GM12878 (cell line): ENCODE results near the gene GALT. TPM values are rescaled to one million over a fixed set of nuclear protein-coding genes. Genes with fewer than 3 reads are reported as not detected.

Experiments used
- ATAC-seq: fragments of 200-7000 bp; cut with Tn5 transposase; 3 replicates; pipeline ENCODE4 v1.9.1; 2020; ENCODE audit warnings: mild to moderate bottlenecking, moderate library complexity
- BruUV-seq: library from RNA; stranded (reverse); fragments of 400-500 nt; replicated peaks from 2 replicates; lab custom pipeline; 2021; lab: Mats Ljungman, UMichigan
- CTCF ChIA-PET: fragments of 300-600 bp; sonication (Branson Sonifier 250); formaldehyde crosslinking; extraction: SDS; loops from one replicate; lab custom pipeline; 2021; ENCODE audit warnings: inconsistent platforms; lab: Yijun Ruan, JAX
- POLR2A ChIA-PET: fragments of 350-600 bp; formaldehyde crosslinking; extraction: SDS; loops from one replicate; lab custom pipeline; 2021; ENCODE audit warnings: inconsistent platforms; lab: Charles Lee
- RAD21 ChIA-PET: fragments of 300-600 bp; sonication (Branson Sonifier 250); formaldehyde crosslinking; loops from one replicate; lab custom pipeline; 2023; ENCODE audit warnings: antibody characterized with exemption; ENCODE audit not compliant: unreplicated experiment; lab: Charles Lee
- SMC1A ChIA-PET: fragments of 300-600 bp; sonication (Branson Sonifier 250); formaldehyde crosslinking; loops from one replicate; lab custom pipeline; 2023; ENCODE audit not compliant: unreplicated experiment, uncharacterized antibody; lab: Charles Lee
- DNase-seq: peaks from one replicate; pipeline ENCODE4 v3.0.0-alpha.2; 2011; ENCODE audit warnings: low read depth, low spot score
- FAIRE-seq: peaks from 3 replicates; lab custom pipeline; 2011; peaks lifted over from hg19 to GRCh38; lab: Jason Lieb, UNC
- H2AFZ ChIP-seq: 2 replicates; pipeline ENCODE4 v1.6.0; 2011; ENCODE audit warnings: low read depth, low read length, control low read depth; ENCODE audit not compliant: control insufficient read depth
- H3K27ac ChIP-seq: 2 replicates; pipeline ENCODE4 v1.5.1; 2011; ENCODE audit warnings: control low read depth; ENCODE audit not compliant: control insufficient read depth, insufficient read depth
- H3K27me3 ChIP-seq, 2 experiments: replicated peaks in 1 of 2; 2 replicates each; pipeline versions ENCODE4 v1.6.0 to v1.6.1; 2011; ENCODE audit warnings: low read length in 1 of 2; ENCODE audit not compliant: control insufficient read depth in 2 of 2, insufficient read depth in 2 of 2
- H3K36me3 ChIP-seq, 2 experiments: 2 replicates each; pipeline ENCODE4 v1.5.1; 2011; ENCODE audit warnings: low read length in 1 of 2; ENCODE audit not compliant: control insufficient read depth in 2 of 2, insufficient read depth in 2 of 2
- H3K4me1 ChIP-seq: 2 replicates; pipeline ENCODE4 v1.6.1; 2011; ENCODE audit warnings: mild to moderate bottlenecking, low read length, moderate library complexity, mixed read lengths; ENCODE audit not compliant: control insufficient read depth, insufficient read depth
- H3K4me2 ChIP-seq: 2 replicates; pipeline ENCODE4 v1.6.0; 2011; ENCODE audit warnings: control low read depth; ENCODE audit not compliant: control insufficient read depth, insufficient read depth
- H3K4me3 ChIP-seq: fragments of 200-600 bp; sonication (generic); 2 replicates; pipeline ENCODE4 v1.5.1; 2016
- H3K79me2 ChIP-seq: 2 replicates; pipeline ENCODE4 v1.6.0; 2011; ENCODE audit warnings: low read length; ENCODE audit not compliant: control insufficient read depth, insufficient read depth
- H3K9ac ChIP-seq: 2 replicates; pipeline ENCODE4 v1.8.0; 2011; ENCODE audit warnings: low read length, control low read depth, mixed read lengths; ENCODE audit not compliant: control insufficient read depth, insufficient read depth
- H3K9me3 ChIP-seq: replicated peaks from 3 replicates; pipeline ENCODE4 v1.5.1; 2011; ENCODE audit warnings: mild to moderate bottlenecking, low read length; ENCODE audit not compliant: control insufficient read depth, insufficient read depth
- H4K20me1 ChIP-seq: 2 replicates; pipeline ENCODE4 v1.6.0; 2011; ENCODE audit not compliant: control insufficient read depth, insufficient read depth
- CHD1 ChIP-seq: IDR thresholded peaks from 2 replicates; pipeline ENCODE4 v1.6.1; 2012; ENCODE audit warnings: low read depth, low read length, improper control_type of control experiment
- IKZF1 ChIP-seq: fragments of 450-650 bp; conservative IDR thresholded peaks from 2 replicates; pipeline ENCODE4 v1.6.1; 2017; ENCODE audit warnings: antibody characterized with exemption, mild to moderate bottlenecking
- JUNB ChIP-seq: IDR thresholded peaks from 2 replicates; pipeline ENCODE4 v1.6.1; 2016; ENCODE audit warnings: antibody characterized with exemption, mild to moderate bottlenecking
- NFXL1 ChIP-seq: fragments of 450-650 bp; IDR thresholded peaks from 2 replicates; pipeline ENCODE4 v1.6.1; 2017; ENCODE audit warnings: antibody characterized with exemption, mild to moderate bottlenecking, borderline replicate concordance
- NFYB ChIP-seq: IDR thresholded peaks from 2 replicates; pipeline ENCODE4 v1.6.1; 2011; ENCODE audit warnings: low read depth, mild to moderate bottlenecking, low read length, improper control_type of control experiment, moderate library complexity; ENCODE audit not compliant: insufficient read depth
- NR2C1 ChIP-seq: fragments of 450-650 bp; IDR thresholded peaks from 2 replicates; pipeline ENCODE4 v1.6.1; 2017; ENCODE audit warnings: antibody characterized with exemption, mild to moderate bottlenecking, moderate library complexity
- NR2C2 ChIP-seq: IDR thresholded peaks from 2 replicates; pipeline ENCODE4 v1.6.1; 2011; ENCODE audit warnings: borderline replicate concordance, low read depth; ENCODE audit not compliant: control insufficient read depth, insufficient read length
- PAX8 ChIP-seq: fragments of 450-650 bp; IDR thresholded peaks from 2 replicates; pipeline ENCODE4 v1.6.1; 2017; ENCODE audit warnings: mild to moderate bottlenecking, moderate library complexity
- RB1 ChIP-seq: fragments of 450-650 bp; formaldehyde crosslinking; IDR thresholded peaks from 2 replicates; pipeline ENCODE4 v1.6.1; 2017; ENCODE audit warnings: mild to moderate bottlenecking, borderline replicate concordance
- RCOR1 ChIP-seq: conservative IDR thresholded peaks from 2 replicates; pipeline ENCODE4 v1.6.1; 2012; ENCODE audit warnings: low read depth, low read length, improper control_type of control experiment
- SMARCA5 ChIP-seq: fragments of 450-650 bp; IDR thresholded peaks from 2 replicates; pipeline ENCODE4 v1.6.1; 2017; ENCODE audit warnings: mild to moderate bottlenecking
- STAT1 ChIP-seq: fragments of 450-650 bp; conservative IDR thresholded peaks from 2 replicates; pipeline ENCODE4 v1.6.1; 2014; ENCODE audit warnings: antibody characterized with exemption, mild to moderate bottlenecking
- ZNF622 ChIP-seq: fragments of 450-650 bp; IDR thresholded peaks from 2 replicates; pipeline ENCODE4 v1.6.1; 2017; ENCODE audit warnings: mild to moderate bottlenecking, inconsistent platforms
- WGBS: methylation state at CpG from one replicate; pipeline ENCODE4 v1.1.6; 2016; ENCODE audit warnings: low lambda C conversion rate; ENCODE audit not compliant: insufficient replicate concordance, insufficient coverage; ENCODE audit errors: missing lambda C conversion rate; 5-methylcytosine and 5-hydroxymethylcytosine counted together
- in situ Hi-C: fragments of 300-500 bp; cut with MboI; formaldehyde crosslinking; loops from 9 replicates; pipeline ENCODE4 v1.14.3; 2018; ENCODE audit warnings: mixed read lengths
- intact Hi-C: fragments of 100-400 bp; cut with micrococcal nuclease; formaldehyde crosslinking; loops from one replicate; pipeline ENCODE4 v1.14.2; 2022; ENCODE audit not compliant: unreplicated experiment
- polyA plus RNA-seq, 11 experiments: library from polyadenylated mRNA; depleted of rRNA in 4 of 11; unstranded in 6 of 11; stranded (reverse) in 5 of 11; fragments of >200 nt; fragmentation: Nextera tagmentation in 4 of 11; fragmentation: Illumina TruSeq in 1 of 11; extraction: Ambion mirVana in 4 of 11; extraction: Trizol in 1 of 11; gene quantifications; 1 replicate in 1 of 11; 2 replicates in 10 of 11; pipeline versions ENCODE4 v1.2.1 to v1.2.3, GENCODE V29; 2011 to 2016; ENCODE audit warnings: inconsistent platforms in 2 of 11, missing spikeins in 2 of 11, low read depth in 1 of 11
- total RNA-seq, 4 experiments: library from RNA; depleted of rRNA in 3 of 4; stranded (reverse); fragments of >200 nt in 3 of 4; fragmentation: Illumina TruSeq in 1 of 4; extraction: Trizol in 1 of 4; gene quantifications; 2 replicates each; pipeline versions ENCODE4 v1.2.1 to v1.2.3, GENCODE V29; 2013 to 2021
- TF ChIP-seq, protein P1 (sequence below): fragments of 450-650 bp; IDR thresholded peaks from 2 replicates; pipeline ENCODE4 v1.6.1; 2016; ENCODE audit warnings: mild to moderate bottlenecking, moderate library complexity, borderline replicate concordance
- TF ChIP-seq, protein P2 (sequence below): fragments of 450-650 bp; IDR thresholded peaks from 2 replicates; pipeline ENCODE4 v1.6.1; 2018; ENCODE audit warnings: borderline replicate concordance, mild to moderate bottlenecking; ENCODE audit not compliant: partially characterized antibody

Gene GALT
- total and polyA plus RNA-seq, 10 of the 15 experiments (the other 5 are each of a cell fraction or from before 2014, with no cell fraction given) = 9.3 to 34.1 (median 26.9) TPM

DNA sequence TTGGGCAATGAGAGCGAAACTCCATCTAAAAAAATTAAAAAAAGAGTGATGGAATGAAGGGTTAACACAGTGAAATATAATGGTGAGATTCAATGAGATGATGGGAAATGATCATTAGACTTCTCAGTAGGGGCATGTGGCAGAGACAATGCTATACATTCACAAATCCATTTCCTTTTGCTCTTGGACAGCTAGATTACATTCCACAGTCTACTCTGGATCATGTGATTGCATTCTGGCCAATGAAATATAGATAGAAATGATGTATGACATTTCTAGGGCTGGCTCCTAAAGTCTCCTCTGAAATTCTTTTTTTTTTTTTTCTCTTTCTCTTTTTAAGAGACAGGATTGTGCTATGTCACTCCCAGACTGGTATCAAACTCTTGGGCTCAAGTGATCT is 3.8 kb upstream of the GALT start:
- no peak for DNase-seq
- ATAC-seq = no peak
- peaks cover 8% of the 10 kb centered on the region for H3K4me1 ChIP-seq
- H3K4me3 ChIP-seq = no peak overlapping the region
- H3K4me2 ChIP-seq = no peak overlapping the region
- H3K36me3 ChIP-seq = no peaks in the 10 kb centered on the region
- ChIA-PET SMC1A (interaction anchor here (1.2 kb wide), 1 partner anchor 9 kb away, joined by 3 read pairs; no protein-coding TSS in a partner anchor), POLR2A (no interaction called here), RAD21 (interaction anchor here (0.7 to 1.1 kb wide), 2 partner anchors 9 to 39 kb away, joined by 3 read pairs; no protein-coding TSS in a partner anchor), CTCF (interaction anchor here (1.5 kb wide), 1 partner anchor 9 kb away, joined by 14 read pairs; no protein-coding TSS in a partner anchor)
- H3K27ac ChIP-seq = no peak overlapping the region
- no peaks in the 10 kb centered on the region for H3K27me3 ChIP-seq
- H3K9ac ChIP-seq = no peak overlapping the region
- no peak overlapping the region for H2AFZ ChIP-seq
- no peaks in the 10 kb centered on the region; the same call in 1 of the 2 replicates for H4K20me1 ChIP-seq
- BruUV-seq = no TSS peak
- WGBS = 47% methylated on average over 1 of the region's 1 CpG
- FAIRE-seq = no peak
- intact Hi-C loops (no loop called here), in situ Hi-C loops (loop anchor here (5.0 kb wide), 1 partner anchor 50 kb away; no protein-coding TSS in a partner anchor)
- H3K9me3 ChIP-seq = no peaks in the 10 kb centered on the region
- peaks cover 12% of the 10 kb centered on the region for H3K79me2 ChIP-seq
- TF ChIP-seq, protein P1, sequence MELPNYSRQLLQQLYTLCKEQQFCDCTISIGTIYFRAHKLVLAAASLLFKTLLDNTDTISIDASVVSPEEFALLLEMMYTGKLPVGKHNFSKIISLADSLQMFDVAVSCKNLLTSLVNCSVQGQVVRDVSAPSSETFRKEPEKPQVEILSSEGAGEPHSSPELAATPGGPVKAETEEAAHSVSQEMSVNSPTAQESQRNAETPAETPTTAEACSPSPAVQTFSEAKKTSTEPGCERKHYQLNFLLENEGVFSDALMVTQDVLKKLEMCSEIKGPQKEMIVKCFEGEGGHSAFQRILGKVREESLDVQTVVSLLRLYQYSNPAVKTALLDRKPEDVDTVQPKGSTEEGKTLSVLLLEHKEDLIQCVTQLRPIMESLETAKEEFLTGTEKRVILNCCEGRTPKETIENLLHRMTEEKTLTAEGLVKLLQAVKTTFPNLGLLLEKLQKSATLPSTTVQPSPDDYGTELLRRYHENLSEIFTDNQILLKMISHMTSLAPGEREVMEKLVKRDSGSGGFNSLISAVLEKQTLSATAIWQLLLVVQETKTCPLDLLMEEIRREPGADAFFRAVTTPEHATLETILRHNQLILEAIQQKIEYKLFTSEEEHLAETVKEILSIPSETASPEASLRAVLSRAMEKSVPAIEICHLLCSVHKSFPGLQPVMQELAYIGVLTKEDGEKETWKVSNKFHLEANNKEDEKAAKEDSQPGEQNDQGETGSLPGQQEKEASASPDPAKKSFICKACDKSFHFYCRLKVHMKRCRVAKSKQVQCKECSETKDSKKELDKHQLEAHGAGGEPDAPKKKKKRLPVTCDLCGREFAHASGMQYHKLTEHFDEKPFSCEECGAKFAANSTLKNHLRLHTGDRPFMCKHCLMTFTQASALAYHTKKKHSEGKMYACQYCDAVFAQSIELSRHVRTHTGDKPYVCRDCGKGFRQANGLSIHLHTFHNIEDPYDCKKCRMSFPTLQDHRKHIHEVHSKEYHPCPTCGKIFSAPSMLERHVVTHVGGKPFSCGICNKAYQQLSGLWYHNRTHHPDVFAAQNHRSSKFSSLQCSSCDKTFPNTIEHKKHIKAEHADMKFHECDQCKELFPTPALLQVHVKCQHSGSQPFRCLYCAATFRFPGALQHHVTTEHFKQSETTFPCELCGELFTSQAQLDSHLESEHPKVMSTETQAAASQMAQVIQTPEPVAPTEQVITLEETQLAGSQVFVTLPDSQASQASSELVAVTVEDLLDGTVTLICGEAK = no peak
- TF ChIP-seq RB1 (no peak), PAX8 (no peak), ZNF622 (no peak), SMARCA5 (no peak), RCOR1 (no peak), NR2C1 (no peak), NFXL1 (no peak), NR2C2 (no peak), IKZF1 (no peak), CHD1 (no peak), JUNB (no peak), NFYB (no peak), STAT1 (no peak)
- TF ChIP-seq, protein P2, sequence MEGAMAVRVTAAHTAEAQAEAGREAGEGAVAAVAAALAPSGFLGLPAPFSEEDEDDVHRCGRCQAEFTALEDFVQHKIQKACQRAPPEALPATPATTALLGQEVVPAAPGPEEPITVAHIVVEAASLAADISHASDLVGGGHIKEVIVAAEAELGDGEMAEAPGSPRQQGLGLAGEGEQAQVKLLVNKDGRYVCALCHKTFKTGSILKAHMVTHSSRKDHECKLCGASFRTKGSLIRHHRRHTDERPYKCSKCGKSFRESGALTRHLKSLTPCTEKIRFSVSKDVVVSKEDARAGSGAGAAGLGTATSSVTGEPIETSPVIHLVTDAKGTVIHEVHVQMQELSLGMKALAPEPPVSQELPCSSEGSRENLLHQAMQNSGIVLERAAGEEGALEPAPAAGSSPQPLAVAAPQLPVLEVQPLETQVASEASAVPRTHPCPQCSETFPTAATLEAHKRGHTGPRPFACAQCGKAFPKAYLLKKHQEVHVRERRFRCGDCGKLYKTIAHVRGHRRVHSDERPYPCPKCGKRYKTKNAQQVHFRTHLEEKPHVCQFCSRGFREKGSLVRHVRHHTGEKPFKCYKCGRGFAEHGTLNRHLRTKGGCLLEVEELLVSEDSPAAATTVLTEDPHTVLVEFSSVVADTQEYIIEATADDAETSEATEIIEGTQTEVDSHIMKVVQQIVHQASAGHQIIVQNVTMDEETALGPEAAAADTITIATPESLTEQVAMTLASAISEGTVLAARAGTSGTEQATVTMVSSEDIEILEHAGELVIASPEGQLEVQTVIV = no peak
